ENCODE data around the gene AGAP5.
A peak's percentile ranks its signal among the peaks of the same experiment; 100 is the strongest.
"Not testable (repeated sequence)": the region's sequence is repeated elsewhere in the genome, so short reads cannot be mapped to it uniquely, and the experiment has no call there.

Gene AGAP5

GRCh38 chr10:73713912-73714311 lies 16.0 kb upstream of the AGAP5 start:
- not testable (repeated sequence) for DNase-seq

- DNase-seq = not testable (repeated sequence)
Measured at GRCh38 chr10:73711683-73712082, 13.8 kb upstream of the AGAP5 start.

DNA sequence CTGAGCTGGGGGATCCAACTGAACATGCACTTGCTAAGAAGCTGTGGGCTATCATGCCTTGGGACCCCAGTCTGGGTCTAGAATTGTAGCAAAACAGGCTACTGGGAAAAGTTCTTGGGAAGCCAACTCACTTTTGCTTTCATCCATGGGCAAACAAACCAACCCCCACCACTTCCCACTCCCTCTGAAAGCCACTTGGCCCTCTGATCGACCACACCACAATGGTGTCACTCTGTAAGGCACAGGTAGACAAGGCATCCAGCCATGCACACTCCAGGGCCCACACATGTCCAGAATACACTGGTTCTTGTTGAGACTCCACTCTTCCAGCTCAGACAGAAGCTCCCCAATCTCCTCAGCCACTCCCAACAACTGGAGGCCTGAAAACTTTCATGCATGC lies 10.2 kb upstream of the AGAP5 start:
- not testable (repeated sequence) for DNase-seq

GRCh38 chr10:73707628-73708027 lies 9.7 kb upstream of the AGAP5 start:
- DNase-seq = not testable (repeated sequence)

DNA sequence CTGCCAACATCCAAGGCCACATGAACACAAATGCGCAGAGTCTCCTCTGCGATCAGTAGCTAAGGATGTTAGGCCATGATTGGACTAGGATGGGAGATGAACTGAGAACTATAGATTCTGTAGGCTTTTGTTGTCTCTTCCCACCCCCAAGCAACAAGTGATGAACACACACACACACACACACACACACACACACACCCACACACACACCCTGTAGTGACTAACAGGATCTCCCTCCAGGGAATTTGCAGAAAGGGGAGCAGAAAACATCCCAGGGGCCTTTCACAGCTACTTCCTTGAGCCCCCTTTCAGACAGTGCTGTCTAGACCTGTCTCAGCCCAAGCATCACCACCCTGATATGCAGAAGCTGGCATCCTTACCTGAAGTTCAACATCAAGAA lies 8.6 kb upstream of the AGAP5 start:
- DNase-seq = not testable (repeated sequence)

DNA sequence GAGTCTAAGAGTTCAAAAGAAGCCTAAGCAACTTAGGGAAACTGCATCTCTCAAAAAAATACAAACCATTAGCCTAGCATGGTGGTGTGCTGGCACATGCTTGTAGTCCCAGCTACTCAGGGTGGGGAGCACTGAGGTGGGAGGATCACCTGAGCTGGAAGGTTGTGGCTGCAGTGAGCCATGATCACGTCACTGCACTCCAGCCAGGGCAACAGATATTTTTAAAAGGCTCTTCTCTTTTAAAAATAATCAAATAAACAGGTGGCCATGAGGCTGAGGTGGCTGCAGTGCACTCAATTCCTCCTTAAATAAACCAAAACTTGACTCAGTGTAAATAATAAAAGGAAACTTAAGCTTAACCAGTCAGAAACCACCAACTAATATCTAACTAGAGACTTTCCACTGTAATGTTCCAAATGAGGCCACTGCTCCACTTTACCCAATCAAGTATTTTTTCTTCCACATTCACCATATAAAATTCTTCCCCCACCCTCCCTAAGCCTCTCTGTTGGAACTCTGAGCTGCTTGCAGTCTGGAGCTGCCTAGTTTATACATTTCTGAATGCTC lies 7.7 kb upstream of the AGAP5 start:
- DNase-seq = not testable (repeated sequence)

DNA sequence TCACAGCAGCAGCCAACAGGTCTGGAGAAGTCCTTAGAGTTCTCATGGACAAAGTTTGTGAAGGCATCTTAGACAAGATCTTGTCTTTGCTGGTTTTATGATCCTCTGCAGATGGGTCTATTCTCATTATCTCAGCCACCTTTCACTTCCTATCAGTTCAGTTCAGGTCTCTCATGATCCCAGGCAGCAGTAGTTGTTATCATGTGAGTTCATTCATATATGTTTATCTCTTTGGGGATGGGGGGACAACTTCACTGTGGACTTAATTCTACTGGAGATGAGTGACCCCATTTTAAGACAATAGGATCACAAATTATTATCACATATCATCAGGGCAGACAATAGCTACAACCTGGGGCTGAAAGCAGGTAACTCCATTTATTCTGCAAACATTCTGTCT lies 6.0 kb upstream of the AGAP5 start:
- DNase-seq = not testable (repeated sequence)

DNA sequence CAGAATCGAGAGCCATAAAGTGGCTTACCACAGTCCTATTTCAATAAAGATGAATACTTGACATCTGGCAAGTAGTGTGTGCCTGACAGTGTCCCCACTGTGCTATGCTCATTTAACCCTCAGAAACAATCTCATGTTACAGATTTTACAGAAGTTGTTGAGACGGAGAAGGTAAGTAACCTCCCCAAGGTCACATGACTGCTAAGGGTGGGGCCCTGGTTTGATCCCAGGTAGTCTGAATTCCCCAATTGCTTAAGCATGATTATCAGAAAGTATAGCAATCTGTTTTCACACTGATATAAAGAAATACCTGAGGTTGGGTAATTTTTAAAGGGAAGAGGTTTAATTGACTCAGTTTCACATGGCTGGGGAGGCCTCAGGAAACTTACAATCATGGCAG lies 910 bp upstream of the AGAP5 start:
- not testable (repeated sequence) for DNase-seq

GRCh38 chr10:73695302-73695701 lies 2.6 kb downstream of the AGAP5 start:
- not testable (repeated sequence) for DNase-seq

- DNase-seq = not testable (repeated sequence)
Measured at GRCh38 chr10:73690755-73691154, 7.2 kb downstream of the AGAP5 start.

- not testable (repeated sequence) for DNase-seq
Measured at GRCh38 chr10:73689596-73689995, 8.3 kb downstream of the AGAP5 start.

DNA sequence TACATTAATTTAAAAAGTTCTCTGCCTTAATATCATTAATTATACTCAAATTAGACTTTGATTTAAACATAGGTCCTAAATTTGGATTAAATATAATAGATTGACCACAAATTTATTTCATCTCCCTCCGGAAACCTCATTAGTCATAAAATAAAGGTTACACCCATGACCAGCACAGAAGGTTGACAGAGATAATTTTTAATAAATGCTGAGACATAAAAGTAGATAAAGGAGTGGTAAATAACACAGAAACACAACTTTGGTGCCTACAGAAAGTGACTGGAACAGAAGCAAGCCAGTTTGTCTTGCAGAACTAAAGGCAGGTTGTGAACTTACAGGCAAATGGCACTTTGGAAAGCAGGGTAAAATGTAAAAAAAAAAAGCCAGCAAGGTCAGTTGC lies 10.3 kb downstream of the AGAP5 start:
- not testable (repeated sequence) for DNase-seq

- DNase-seq = not testable (repeated sequence)
Measured at GRCh38 chr10:73674546-73674945, 23.4 kb downstream of the AGAP5 start.

GRCh38 chr10:73668378-73668777 lies 29.5 kb downstream of the AGAP5 start:
- not testable (repeated sequence) for DNase-seq

DNA sequence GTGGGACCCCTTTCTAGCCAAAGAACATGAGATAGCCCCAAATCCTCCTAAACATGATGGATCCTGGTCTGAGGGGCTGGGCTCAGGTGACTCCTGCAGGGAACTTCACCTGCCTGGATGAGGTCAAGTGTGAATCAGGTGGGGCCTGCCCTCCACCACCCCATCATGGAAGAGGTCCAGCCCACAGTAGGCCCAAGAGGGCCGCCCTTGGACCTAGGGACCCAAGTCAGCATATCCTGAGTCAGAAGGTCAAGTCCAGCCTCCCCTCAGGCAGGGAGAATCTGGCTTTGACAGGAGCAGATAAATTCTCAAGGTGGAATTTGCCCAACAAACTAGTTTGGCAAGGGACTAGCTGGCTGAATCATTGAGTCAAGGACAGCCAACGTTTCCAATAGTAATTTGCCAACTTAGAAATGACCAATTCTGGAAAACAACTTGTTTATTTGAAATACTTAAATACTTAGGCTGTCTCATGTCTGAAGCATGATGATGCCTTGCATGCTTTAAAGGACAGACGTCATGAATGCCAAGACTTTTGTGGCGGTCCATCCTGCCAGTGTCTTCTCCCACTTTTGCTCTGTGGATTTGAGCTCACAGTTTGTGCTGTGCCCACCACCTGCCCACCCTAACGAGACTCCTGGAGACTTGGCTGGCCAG lies 31.6 kb downstream of the AGAP5 start:
- DNase-seq = not testable (repeated sequence)

DNA sequence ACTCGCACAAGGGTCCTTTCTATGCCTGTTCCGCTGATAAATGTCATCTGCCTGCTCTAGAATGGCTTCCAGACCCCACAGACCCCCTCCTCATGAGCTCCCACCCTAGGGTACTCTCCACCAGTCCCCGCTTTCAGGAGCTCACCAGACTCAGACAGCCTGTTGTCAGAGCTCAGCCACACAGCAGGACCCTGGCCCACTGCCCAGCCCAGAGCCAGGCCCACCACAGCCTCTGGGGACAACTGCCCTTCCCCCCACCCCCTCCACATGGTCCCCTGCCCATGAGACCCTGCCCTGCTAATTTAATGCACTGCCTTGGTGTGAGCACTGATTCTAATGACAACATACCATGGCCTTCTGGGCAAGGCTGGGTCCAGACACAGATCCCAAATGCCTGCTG lies 32.3 kb downstream of the AGAP5 start:
- not testable (repeated sequence) for DNase-seq

GRCh38 chr10:73664156-73665040 lies 33.5 kb downstream of the AGAP5 start:
- DNase-seq = not testable (repeated sequence)

DNA sequence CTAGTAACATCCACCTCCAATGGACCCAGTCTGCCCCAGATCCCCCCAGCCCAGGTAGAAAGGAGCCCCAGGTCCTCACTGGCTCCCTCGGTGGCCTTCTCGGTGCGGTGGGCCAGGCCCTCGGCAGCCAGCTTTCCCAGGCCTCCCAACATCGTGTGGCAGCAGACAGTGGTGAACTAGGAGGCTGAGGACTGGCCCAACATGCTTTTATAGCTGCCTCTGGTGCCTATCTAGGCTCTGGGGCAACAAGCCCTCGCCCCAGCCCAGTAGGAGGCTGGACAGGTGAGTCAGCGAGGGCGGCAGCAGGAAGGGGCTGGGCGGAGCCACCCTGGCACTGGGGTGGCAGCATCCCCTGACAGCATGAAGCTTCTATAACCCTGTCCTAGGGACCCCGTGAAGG lies 34.3 kb downstream of the AGAP5 start:
- DNase-seq = not testable (repeated sequence)

- DNase-seq = not testable (repeated sequence)
Measured at GRCh38 chr10:73662705-73663104, 35.2 kb downstream of the AGAP5 start.

GRCh38 chr10:73655990-73656298 lies 42.0 kb downstream of the AGAP5 start, which contains the start of gene SYNPO2L:
SYNPO2L (minus strand) TSS chr10:73656029; CDS start chr10:73655922, 107 bp downstream.
- DNase-seq = peak in 1 of 2 donors; percentile 11

DNA sequence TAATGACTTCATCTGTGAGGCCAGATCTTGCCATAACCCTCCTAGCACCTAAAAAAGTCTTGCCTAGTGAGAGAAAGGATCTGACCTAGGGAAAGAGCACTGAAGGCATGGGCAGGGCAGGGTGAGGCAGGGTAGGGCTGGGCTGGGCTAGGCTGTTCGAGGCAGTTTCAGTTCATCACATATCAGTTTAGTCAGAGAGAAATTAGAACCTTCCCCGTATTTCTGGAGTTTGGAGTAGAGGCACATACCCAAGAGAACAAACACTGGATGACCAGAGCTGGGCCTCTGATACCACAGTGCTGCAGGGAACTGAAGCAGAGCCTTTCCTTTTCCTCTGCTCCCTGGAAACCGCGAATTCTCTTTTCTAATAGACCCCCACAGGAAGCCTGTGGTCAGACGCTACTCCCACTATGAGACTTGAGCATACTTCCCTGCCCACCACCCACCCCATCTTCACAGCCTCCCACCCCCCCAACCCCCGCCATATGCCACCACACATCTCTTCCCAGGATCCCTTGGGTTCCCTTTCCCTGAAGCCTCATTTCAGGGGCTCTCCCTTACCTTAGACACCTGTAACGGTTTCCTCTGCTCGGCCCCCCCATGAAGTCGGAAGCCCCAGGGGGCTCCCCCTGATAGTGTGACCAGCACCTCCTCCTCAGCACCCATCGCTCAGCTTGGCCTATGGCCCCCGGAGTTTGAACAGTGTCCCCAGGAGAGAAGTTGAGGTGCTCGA lies 42.5 kb downstream of the AGAP5 start:
- no peak for DNase-seq

GRCh38 chr10:73653701-73654100 lies 44.2 kb downstream of the AGAP5 start:
- DNase-seq = no peak

- DNase-seq = no peak
Measured at GRCh38 chr10:73653195-73653594, 44.7 kb downstream of the AGAP5 start.
